NCI-H2227 treated with DMSO at 0.1 percent for 48 hours (cell line): Measurements from ENCODE around the gene GPR78.

Experiments used
- DNase-seq: peaks from one replicate; lab custom pipeline; 2025; lab: John Stamatoyannopoulos, UW

The GPR78 gene

DNA sequence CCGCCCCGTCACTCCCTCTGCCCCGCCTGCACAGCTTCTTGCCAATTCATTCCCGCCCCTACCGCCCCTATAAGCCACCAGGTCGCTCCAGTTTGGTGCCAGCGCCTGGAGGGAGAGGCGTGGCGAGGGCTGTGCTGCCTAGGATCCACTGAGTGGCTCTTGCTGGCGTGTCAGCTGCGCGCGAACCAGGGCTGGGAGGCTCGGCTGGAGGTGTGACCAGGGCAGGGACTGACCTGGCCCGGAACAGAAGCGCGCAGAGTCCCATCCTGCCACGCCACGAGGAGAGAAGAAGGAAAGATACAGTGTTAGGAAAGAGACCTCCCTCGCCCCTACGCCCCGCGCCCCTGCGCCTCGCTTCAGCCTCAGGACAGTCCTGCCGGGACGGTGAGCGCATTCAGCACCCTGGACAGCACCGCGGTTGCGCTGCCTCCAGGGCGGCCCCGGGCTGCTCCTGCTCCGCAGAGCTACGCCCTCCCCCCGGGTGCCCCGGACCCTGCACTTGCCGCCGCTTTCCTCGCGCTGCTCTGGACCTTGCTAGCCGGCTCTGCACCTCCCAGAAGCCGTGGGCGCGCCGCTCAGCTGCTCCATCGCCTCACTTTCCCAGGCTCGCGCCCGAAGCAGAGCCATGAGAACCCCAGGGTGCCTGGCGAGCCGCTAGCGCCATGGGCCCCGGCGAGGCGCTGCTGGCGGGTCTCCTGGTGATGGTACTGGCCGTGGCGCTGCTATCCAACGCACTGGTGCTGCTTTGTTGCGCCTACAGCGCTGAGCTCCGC, at the start of gene GPR78:
Gene GPR78, plus strand, starts transcription at position 72 of the 773 bp plus-strand sequence. Its CDS starts 591 bp downstream, at position 663.
- DNase-seq = peak; percentile 11

- DNase-seq = no peak
Observed at GRCh38 chr4:8532245-8532781, 47.9 kb upstream of the GPR78 start.

DNA sequence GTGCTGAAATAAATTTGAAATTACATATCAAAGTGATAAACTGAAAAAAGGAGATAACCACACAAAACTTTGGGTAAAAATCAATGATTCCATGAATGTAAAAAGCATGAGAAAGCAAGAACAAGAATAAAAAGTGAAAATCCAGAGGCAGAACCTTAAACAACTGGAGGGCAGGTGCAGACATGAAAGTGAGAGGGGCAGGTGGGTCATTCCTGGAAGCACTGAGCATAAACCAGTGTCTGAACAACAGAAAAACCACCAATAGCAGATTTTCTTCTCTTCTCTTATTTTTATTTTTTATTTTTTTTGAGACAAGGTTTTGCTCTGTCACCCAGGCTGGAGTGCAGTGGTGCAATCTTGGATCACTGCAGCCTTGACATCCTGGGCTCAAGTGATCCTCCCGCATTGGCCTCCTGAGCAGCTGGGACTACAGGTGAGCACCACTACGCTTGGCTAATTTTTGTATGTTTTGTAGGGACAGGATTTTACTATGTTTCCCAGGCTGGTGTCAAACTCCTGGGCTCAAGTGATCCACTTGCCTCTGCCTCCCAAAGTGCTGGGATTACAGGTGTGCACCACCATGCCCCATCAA, 46.8 kb upstream of the GPR78 start:
- no peak for DNase-seq

DNA sequence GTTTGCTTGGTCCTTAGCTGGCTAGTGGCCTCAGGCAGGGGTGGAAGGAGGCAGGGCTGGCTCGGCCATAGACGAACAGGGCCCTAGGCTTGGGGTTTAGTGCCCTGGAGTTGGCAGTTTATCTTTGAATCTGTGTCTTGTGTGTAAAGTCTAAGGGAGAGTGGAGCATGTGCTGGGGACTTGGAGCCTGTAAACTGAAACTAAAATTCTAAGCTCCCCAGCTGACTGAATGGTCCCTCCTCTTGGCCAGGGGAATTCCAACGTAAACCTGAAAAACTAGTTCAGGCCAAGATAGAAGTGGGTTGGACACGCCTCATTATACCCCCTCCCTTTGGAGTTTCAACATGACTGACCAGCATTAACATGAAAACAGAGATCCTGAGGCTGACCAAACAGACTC, 46.1 kb upstream of the GPR78 start:
- no peak for DNase-seq

DNA sequence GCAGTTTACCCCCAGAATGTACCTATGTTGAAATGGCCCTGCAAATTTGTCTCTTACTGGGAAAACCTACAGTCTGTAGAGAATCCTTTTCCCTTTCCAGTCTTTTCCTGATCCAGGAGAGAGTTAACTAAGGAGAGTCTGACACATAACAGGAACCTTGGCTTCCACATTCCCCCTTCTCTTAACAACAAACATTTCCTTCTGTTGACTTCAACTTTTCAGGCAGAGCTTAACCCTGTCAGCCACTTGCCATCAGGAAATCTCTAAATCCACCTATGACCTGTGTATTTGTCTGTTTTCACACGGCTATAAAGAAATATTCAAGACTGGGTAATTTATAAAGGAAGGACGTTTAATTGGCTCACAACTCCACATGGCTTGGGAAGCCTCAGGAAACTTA, 45.6 kb upstream of the GPR78 start:
- no peak for DNase-seq

DNA sequence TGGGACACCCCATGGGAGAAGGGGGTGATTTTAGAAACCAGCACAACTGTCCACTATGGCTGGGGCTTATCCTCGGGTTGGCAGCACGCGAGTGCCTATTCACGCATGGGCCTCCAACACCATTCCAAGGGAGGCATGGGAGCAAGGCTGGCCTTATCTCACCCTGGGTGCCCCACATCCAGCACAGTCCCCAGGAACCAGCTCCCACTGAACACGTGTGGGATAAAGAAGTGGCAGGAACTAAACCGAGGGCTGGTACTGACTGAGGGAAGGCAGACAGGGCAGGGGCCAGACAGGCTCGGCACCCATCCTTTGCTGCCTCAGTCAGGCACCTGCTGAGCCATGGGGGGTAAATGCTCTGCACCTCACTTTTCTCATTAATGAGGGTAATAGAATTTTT, 43.7 kb upstream of the GPR78 start:
- no peak for DNase-seq

- no peak for DNase-seq
Observed at GRCh38 chr4:8537041-8537461, 43.1 kb upstream of the GPR78 start.

- no peak for DNase-seq
Observed at GRCh38 chr4:8538076-8538702, 42.0 kb upstream of the GPR78 start.

DNA sequence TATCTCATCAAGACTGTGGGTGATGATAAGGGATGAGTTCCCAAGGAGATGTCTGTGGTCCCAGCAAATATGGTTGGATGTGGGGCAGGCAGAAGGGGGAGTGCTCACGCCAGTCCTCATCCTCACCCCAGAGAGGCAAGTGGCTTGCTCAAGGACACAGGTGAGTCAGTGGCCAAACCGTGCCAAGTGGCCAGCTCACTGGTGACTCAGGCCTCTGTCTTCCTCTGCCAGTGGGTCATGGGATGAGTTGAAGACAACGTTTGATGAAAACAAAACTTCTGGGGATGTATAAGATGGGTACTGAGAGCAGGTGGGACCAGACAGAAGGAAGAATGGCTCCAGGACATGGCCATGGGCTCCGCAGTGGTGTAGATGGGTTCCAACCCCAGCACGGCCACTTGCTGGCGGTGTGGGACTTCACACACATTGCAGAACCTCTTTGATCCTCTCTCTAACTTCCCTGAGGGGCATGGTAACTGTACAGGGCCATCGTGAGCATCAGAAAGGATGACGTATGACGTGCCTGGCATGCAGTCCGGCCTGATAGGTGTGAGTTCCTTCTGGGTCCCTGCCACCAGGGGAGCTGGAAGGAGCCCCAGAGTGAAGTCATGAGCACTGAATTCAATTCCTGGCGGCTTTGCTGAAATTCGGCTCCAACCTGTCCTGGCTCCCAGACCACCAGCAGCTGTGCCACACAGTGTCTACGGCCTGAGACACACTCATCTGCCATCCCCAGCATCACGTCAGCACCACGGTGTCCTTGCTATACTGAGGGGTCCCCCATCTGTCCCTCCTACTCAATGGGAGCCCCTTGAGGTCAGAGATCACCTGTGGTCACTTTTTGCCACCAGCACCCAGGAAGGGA, 41.3 kb upstream of the GPR78 start:
- no peak for DNase-seq

DNA sequence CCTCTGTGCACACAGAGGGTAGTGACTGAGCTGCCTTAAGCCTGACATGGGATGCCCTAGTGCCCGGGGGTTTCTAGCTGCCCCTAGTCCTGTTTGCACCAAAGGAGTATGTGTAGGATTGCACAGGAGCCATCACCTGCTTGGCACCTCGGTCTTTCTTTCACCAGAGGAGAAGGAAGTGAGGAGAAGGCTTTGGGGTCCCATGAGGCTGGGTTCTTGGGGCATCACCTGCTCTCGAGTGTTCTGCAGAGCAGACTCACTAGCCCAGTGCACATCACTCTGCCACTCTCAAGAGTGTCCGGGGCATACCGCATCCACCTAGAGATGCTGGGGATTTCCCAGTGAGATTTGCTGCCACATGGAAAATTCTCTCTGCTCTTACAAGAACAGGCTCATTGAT, 40.5 kb upstream of the GPR78 start:
- no peak for DNase-seq

GRCh38 chr4:8540072-8540471, 40.1 kb upstream of the GPR78 start:
- no peak for DNase-seq

DNA sequence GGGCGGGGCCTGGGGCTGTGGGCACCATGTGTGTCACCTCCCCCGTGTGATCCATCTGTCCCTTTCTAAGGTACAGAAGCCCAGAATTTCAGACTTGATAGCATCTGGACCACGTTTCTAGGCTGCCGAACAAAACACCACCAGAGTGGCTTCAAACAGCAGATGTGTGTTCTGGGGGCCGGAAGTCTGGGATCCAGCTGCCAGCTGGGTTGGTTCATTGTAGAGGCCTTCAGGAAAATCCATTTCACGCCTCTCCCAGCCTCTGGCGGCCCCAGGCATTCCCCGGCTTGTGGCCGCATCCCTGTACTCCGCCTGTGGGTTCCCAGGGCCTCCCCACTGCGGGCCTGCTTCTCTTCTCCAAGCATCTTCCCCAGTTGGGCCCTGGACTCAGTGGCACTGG, 39.6 kb upstream of the GPR78 start:
- DNase-seq = no peak

- DNase-seq = no peak
Observed at GRCh38 chr4:8540991-8541390, 39.2 kb upstream of the GPR78 start.

- no peak for DNase-seq
Observed at GRCh38 chr4:8541981-8542715, 38.0 kb upstream of the GPR78 start.

DNA sequence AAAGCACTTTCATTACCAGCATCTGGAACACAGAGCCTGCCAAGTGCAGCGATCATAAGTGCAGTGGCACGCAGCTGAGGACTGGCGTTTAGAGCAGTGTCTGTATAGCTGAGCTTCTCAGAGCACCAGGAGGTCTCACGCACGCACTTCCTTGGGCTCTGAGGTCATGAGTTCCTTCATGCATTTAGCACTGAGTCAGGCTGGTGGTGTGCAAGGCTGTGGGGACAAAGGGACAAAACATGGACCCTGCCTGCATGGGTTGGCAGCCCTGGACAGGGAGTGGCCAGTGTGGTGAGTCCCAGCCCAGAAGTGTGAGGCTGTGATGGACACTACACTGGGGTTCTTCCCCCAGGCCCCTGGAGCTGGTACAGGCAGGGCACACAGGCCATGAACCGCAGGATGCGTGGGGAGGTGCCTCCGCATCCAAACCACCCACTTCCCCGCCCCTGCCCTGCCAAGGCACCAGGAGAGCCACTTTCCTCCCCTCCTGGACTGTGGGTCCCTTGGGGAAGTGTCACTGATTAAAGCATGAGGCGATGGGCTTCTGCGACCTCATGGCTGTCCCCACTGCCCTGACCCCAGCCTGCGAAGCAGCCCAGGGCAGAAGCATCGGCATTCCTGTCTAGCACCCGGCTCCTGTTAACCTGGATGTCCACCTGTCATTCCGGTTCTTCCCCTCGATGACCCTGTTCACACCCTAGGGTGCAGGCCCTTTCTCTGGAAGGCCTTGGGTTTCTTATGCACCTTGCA, 37.2 kb upstream of the GPR78 start:
- DNase-seq = no peak

GRCh38 chr4:8543623-8544022, 36.6 kb upstream of the GPR78 start:
- DNase-seq = no peak

DNA sequence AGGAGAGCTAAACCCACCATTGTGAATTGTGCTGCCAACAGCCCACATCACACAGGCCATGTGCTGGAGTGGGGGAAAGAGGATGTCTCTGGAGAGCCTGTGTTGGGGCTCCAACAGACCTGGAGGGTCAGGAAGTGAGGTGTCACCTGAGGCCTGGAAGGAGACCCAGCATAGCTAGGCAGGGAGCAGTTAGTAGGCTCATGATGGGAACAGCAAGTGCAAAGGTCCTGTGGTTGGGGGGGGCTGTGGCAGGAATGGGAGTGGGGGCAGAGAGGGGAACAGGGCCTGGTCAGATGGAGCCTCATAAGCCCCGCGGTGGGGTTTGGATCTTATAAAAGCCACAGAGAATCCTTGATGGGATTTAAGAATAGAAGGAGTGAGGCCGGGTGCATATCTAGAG, 35.9 kb upstream of the GPR78 start:
- no peak for DNase-seq

DNA sequence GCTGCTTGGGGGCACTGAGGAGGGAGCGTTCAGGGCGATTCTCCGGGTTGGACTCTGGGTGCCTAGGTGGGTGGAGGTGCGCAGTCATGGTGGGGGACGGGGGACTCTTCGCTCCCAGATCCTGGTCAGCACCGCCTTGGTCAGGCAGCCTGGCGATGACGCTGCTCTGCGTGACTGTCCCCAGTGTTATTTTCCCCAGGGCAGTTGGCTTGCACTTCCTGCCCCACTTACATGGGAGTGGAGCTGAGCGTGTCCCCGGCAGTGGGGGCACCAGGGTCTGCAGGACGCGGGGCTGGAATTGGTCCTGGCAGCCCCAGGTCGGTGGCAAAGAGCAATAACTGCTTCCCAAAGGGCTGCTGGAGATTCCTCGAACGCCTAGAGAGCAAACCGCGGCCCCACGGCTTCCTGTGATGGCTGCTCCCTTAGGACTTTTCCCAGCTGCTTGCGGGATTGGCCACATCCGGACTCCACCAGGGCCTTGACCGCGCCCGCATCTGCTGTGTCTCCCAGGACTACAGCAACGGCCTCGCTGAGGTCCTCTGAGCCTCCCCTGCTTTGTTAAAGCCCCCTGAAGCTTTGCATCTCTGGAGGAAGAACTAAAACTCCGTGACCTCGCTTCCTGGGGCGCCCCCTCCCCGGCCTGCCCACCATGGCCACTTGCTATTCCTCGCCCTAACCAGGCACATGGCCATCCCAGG, 35.3 kb upstream of the GPR78 start:
- DNase-seq = no peak

DNA sequence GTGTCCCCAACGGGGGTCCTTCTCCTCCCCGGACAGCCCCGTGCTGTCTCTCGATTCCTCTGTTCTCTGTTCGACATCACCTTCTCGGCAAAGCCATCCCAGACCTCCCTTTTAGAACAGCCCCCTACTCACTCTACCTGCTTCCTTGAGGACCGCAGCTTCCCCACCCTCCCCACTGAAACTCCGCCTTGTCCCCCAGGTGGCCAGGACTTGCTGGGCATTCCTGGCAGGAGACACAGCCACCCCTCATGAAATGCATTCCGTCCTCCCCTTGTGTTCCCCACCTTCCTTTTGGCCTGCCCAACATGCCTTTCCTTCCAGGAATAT, 34.8 kb upstream of the GPR78 start:
- DNase-seq = no peak

DNA sequence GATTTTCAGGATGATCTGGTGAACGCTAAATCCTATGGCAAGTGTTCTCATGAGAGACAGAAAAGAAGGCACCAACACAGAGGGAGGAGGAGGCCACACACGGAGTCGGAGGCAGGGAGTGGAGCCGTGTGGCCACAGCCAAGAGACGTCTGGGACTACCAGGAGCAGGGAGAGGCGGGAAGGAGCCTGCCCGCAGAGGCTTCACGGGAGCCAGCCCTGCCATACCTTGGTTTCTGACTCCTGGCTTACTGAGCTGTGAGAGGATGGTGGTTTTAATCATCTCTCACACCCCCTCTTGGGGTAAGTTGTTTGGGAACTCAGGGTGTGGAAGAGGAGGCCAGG, 33.5 kb upstream of the GPR78 start:
- DNase-seq = no peak
